Sciatic nerve (tissue), 2 donors: Measurements from ENCODE around the gene GLA. TPM values are rescaled to one million over a fixed set of nuclear protein-coding genes. Genes with fewer than 3 reads are reported as not detected.

Experiments used
- ATAC-seq: fragments of 200-7000 bp; cut with Tn5 transposase; one replicate; pipeline ENCODE4 v1.9.1; 2020; ENCODE audit warnings: mild to moderate bottlenecking, moderate library complexity
- DNase-seq: peaks from one replicate; pipeline ENCODE4 v3.0.0-alpha.2; 2020; ENCODE audit warnings: low spot score
- intact Hi-C: fragments of 100-400 bp; cut with DNase I; formaldehyde crosslinking; loops from one replicate; pipeline ENCODE4 v1.14.2; 2022
- total RNA-seq: library from RNA; stranded (reverse); fragmentation: NEBNext Ultra II Directional; extraction: Animal tissue kit (Norgen Biotek cat#: 25700); gene quantifications from one replicate; pipeline ENCODE4 v1.2.1, GENCODE V29; 2021
- donor health status: DM: no; HTN: no; CAD: no.
- donor health status: DM: no; HTN: no; CAD: no.

GLA gene
- total RNA-seq, 1 donor from 2014 or later: 19.9 TPM

- intact Hi-C loops: loop anchor here (10.0 kb wide), 1 partner anchor 1131 kb away; no protein-coding TSS in a partner anchor
- DNase-seq (no peak), ATAC-seq (no peak)
Measured at GRCh38 chrX:101365301-101365795, 42.4 kb downstream of the GLA start.

GRCh38 chrX:101362757-101363156 lies 45.0 kb downstream of the GLA start:
- intact Hi-C loops: loop anchor here (10.0 kb wide), 1 partner anchor 1128 kb away; no protein-coding TSS in a partner anchor
- DNase-seq (no peak), ATAC-seq (no peak)

GRCh38 chrX:101362116-101362515 lies 45.6 kb downstream of the GLA start:
- intact Hi-C loops: loop anchor here (10.0 kb wide), 1 partner anchor 1127 kb away; no protein-coding TSS in a partner anchor
- ATAC-seq (no peak), DNase-seq (no peak)

- no peak for ATAC-seq
- intact Hi-C loops: loop anchor here (10.0 kb wide), 1 partner anchor 1126 kb away; no protein-coding TSS in a partner anchor
- no peak for DNase-seq
Measured at GRCh38 chrX:101360390-101360789, 47.3 kb downstream of the GLA start.

- ATAC-seq (no peak), DNase-seq (no peak)
- intact Hi-C loops: loop anchor here (10.0 kb wide), 1 partner anchor 1125 kb away; no protein-coding TSS in a partner anchor
Measured at GRCh38 chrX:101359966-101360365, 47.8 kb downstream of the GLA start.

- DNase-seq (no peak), ATAC-seq (no peak)
- intact Hi-C loops: no loop called here
Measured at GRCh38 chrX:101357166-101357795, 50.4 kb downstream of the GLA start.

GRCh38 chrX:101349193-101349562 lies 58.5 kb downstream of the GLA start:
- DNase-seq: no peak
- intact Hi-C loops: no loop called here
- no peak for ATAC-seq

- ATAC-seq (peak; percentile 98), DNase-seq (peak; percentile 86)
- intact Hi-C loops: no loop called here
Measured at GRCh38 chrX:101348452-101349192, 59.1 kb downstream of the GLA start, which contains the start of gene TIMM8A. TSS of gene TIMM8A (minus strand) at chrX:101348742. CDS start at chrX:101348664, 78 bp downstream.

GRCh38 chrX:101347859-101348451 lies 59.8 kb downstream of the GLA start:
- intact Hi-C loops: no loop called here
- ATAC-seq (peak; percentile 24), DNase-seq (no peak)

Other genes with a start within 250 kb of the GLA start
- 381 TPM for gene DRP2, start 188.1 kb downstream of the GLA start, total RNA-seq
- gene TAF7L, start 116.6 kb downstream of the GLA start, total RNA-seq: 0.18 TPM
- 6.1 TPM for gene TIMM8A, start 59.2 kb downstream of the GLA start, total RNA-seq
- gene BTK, start 21.7 kb downstream of the GLA start, total RNA-seq: 9.7 TPM
- gene RPL36A, start 16.9 kb downstream of the GLA start, total RNA-seq: 172 TPM
- gene HNRNPH2, start 297 bp upstream of the GLA start, total RNA-seq: 57.9 TPM
- gene ARMCX4, start 77.5 kb upstream of the GLA start, total RNA-seq: 34.1 TPM
- gene ARMCX1, start 142.6 kb upstream of the GLA start, total RNA-seq: 40.9 TPM
- gene ARMCX6, start 210.1 kb upstream of the GLA start, total RNA-seq: 43.4 TPM
- 62.7 TPM for gene ARMCX3, start 215.2 kb upstream of the GLA start, total RNA-seq